CD4-positive, alpha-beta T cell treated with Interleukin-15 for 4 hours (primary cell): ENCODE measurements around the gene SIT1.
"Not testable (repeated sequence)": the region's sequence is repeated elsewhere in the genome, so short reads cannot be mapped to it uniquely, and the experiment has no call there.

Experiments
- DNase-seq: peaks from one replicate; pipeline ENCODE4 v3.0.0-alpha.2; 2020; ENCODE audit warnings: low spot score

The SIT1 gene

GRCh38 chr9:35636877-35637246, 13.9 kb downstream of the SIT1 start:
- DNase-seq = not testable (repeated sequence)

- no peak for DNase-seq
Observed at GRCh38 chr9:35636135-35636876, 14.4 kb downstream of the SIT1 start.

GRCh38 chr9:35635730-35636129, 15.0 kb downstream of the SIT1 start:
- DNase-seq = no peak

GRCh38 chr9:35629597-35629996, 21.1 kb downstream of the SIT1 start:
- no peak for DNase-seq

GRCh38 chr9:35628389-35628991, 22.2 kb downstream of the SIT1 start:
- no peak for DNase-seq

GRCh38 chr9:35627575-35627974, 23.2 kb downstream of the SIT1 start:
- no peak for DNase-seq

- DNase-seq = no peak
Observed at GRCh38 chr9:35619800-35620158, 31.0 kb downstream of the SIT1 start.

- peak; percentile 25 for DNase-seq
Observed at GRCh38 chr9:35618854-35619799, 31.6 kb downstream of the SIT1 start.

- no peak for DNase-seq
Observed at GRCh38 chr9:35618325-35618727, 32.4 kb downstream of the SIT1 start, which contains the start of gene CD72. Gene CD72, minus strand, starts transcription at chr9:35618413. Its CDS starts 110 bp downstream, at chr9:35618303.

GRCh38 chr9:35617548-35617947, 33.2 kb downstream of the SIT1 start:
- no peak for DNase-seq

GRCh38 chr9:35616681-35617459, 33.9 kb downstream of the SIT1 start:
- DNase-seq = peak; percentile 62

- DNase-seq = no peak
Observed at GRCh38 chr9:35615981-35616680, 34.6 kb downstream of the SIT1 start.

GRCh38 chr9:35612843-35613242, 37.9 kb downstream of the SIT1 start:
- DNase-seq = no peak

- not testable (repeated sequence) for DNase-seq
Observed at GRCh38 chr9:35612066-35612465, 38.7 kb downstream of the SIT1 start.

GRCh38 chr9:35611230-35611797, 39.4 kb downstream of the SIT1 start:
- DNase-seq = peak; percentile 66

- no peak for DNase-seq
Observed at GRCh38 chr9:35609820-35610163, 40.9 kb downstream of the SIT1 start.

GRCh38 chr9:35609001-35609819, 41.5 kb downstream of the SIT1 start:
- DNase-seq = no peak

- no peak for DNase-seq
Observed at GRCh38 chr9:35608221-35608620, 42.5 kb downstream of the SIT1 start.

GRCh38 chr9:35606726-35607125, 44.0 kb downstream of the SIT1 start:
- no peak for DNase-seq

- DNase-seq = no peak
Observed at GRCh38 chr9:35606138-35606504, 44.6 kb downstream of the SIT1 start.
